GM19351 (cell line): ENCODE results near the gene SEMA3E.

Experiments used
- ATAC-seq: cut with Tn5 transposase; IDR thresholded peaks from one replicate; pipeline ENCODE4 v1.9.1; 2021; ENCODE audit warnings: mild to moderate bottlenecking, moderate library complexity; ENCODE audit not compliant: unreplicated experiment

SEMA3E gene

DNA sequence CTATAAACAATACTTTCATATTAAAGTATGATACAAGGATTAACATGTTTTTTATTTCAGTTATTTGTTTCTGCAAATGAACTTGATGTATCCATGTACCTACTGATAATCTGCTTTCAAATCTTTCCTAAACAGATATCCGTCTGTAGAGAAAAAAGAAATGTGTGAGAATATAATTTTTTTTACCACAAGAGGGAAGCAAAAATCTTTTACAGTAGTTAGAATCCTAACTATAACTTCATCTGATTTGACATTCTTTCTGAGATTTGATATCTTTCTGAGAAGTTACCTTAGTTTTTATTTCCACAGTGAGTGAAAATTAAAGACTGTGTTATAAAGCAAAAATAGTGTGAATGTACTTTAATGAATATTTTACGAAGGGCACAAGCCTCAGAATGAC lies 282.3 kb downstream of the SEMA3E start:
- ATAC-seq, result no peak

DNA sequence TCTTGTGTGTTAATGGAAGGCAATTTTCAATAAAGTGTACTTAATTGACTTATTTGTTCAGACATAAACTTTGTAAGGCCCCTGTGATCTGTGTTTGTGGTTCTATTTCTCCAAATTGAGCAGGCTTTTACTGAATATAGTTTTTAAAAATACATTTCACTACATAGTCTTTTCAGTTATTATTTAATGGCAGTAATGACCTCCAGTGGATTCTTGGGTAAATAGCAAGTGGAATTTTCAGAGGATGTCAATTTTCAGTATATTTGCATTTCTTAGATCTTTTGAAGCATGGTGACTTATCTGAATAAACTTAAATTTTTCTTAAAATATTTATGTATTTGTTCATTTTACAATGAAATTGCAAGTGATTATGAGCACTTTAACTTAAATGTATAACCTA lies 283.2 kb downstream of the SEMA3E start:
- no peak for ATAC-seq

DNA sequence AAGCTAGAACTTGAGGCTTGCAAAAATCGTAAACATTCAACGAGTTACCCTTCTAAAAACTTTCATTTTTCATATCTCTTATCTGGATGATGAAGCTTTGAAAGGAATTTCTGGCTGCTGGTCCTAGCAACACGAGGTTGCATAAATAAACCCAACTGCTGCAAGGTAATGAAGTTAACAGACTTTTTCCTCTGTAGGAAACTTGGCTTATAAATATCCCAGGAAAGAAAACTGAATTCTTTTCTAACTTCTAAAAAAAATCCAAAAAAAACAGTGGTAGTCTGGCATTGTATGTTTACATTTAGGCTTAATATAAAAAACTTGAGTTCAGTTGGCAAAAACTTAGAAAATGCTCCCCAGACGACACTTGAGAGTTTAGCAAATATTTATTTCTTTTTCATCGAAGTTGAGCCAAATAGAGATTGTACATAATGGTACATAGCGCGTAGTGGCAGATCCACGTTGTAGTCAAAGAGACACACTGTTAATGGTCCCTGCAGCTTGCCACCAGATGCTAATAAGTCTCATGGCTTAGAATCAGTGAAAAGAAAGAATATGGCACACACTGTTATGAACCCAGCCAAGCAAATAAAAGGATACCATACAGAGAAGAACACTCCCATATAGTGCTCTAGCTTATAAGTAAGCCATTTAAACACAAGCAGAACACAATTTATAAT lies 285.9 kb downstream of the SEMA3E start:
- ATAC-seq, result no peak

DNA sequence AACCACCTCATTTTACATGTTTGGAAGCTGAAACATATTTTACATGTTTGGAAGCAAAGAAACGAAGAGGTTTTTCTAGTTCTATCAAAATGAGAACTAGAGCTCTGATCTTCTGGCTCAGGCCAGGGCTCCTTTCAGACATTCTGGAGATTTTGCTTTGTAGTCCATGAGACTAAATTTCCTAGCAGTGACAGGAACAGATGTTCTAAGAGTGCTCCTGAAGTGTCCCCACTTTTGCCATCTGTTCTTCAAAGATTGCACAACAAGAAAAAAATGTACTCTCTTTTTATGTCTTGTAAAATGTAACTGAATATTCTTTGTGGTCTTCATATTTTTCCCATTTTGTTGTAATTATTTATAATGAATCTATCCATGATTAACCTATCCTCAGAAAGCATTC lies 289.8 kb downstream of the SEMA3E start:
- no peak for ATAC-seq

DNA sequence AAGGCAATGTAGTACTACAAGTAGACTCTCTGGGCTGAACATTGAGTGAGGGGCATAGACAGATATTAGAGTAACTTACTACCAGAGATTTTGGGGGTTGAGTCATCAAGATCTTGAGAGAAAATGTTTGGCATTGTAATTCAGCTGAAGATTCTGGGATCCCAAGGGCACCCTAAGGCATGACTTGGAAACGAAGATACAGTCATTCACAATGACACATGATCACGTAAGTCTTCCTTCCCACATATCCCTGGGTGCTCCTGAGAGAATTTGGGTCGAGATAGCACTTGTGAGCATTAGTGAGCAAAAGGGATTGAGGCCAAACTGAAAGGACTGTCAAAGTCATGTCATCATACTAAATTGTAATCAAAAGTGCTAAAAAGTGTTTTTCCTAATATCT lies 293.8 kb downstream of the SEMA3E start:
- no peak for ATAC-seq

DNA sequence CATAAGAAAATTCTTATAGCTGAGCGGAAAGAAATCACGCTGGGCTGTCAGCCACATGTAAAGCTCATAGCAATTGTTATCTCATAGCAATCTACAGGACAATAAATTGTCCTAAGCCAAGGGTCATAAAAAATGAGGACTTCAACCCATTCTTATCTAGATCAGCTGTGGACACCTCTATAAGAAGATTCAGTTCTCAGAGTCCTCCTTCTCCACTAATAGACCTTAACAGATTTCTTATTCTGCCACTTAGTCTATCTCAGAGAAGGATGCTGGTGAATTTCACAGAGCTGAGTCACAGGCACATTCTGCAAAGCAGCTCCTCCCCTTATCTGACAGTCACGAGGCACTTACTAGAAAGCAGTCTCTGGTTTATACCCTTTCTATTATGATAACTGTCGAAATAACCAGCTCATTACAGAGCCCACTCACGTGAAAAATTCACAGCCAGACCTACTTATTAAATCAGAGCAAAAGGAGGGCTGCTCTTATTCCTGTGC lies 300.9 kb downstream of the SEMA3E start:
- ATAC-seq, result no peak

DNA sequence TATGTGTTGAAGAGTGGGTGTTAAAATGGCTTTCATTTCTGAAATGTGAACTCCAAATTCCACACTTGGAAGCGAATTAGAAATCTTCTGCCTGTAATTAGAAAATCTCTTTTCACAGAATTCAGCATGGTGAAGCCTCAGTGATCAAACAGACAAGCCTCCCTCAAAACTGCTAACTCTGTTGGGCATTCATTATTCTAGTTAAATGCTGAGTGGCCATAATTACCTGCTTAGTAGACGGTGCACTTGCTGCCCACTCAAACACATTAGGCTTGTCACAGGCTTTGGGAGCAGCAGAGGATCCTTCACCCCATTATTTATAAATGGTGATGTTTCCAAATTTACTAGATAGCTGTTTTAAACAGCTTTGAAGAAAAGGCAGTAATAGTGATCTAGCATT lies 309.0 kb downstream of the SEMA3E start:
- ATAC-seq, result no peak

DNA sequence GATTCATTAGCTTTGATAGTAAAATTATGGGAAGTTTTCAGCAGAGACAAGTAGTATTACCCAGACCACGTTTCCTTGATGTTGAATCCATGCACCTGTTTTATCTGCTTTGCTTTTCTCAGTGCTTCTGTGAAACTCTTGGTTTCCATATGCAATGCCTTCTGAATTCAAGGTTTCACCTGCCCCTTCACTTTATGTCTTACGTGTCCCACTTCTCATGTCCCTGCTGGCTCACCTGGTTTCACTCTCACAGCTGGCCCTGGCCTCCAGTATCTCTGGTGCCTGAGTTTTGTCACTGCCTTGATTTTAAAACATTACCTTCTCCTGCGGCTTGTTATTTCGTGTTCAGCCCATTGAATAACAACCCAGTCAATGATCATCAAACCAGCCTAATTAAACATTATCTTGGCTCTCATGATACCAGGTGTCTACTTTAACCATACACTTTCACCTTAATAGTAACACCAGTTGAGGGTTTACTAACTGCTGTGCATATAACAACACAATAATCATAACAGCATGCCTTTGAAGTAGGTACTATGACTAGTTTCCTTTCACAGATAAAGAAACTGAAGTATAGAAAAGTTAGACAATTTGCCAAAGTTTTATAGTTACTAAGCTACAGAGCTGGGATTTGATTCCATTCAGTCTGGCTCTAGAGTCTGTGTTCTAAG lies 310.5 kb downstream of the SEMA3E start:
- ATAC-seq, result no peak

DNA sequence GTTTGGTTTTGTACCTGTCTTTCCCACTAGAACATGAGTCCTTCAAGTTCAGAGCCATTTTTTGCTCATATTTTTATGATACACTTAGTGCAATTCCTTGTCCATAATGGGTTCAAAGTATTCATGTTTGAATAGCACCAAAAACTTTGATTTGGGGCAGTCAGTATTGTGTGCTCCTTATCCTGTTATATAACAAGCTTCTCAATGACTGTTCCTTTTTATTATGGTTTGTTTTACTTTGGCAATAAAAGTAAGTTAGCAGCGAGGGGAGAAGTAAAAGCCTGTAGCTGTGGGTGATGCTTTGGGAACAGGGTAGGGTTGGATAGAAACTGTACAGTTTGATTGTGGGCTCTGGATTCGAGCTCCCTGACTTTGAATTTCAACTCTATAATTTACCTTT lies 311.9 kb downstream of the SEMA3E start:
- no peak for ATAC-seq

DNA sequence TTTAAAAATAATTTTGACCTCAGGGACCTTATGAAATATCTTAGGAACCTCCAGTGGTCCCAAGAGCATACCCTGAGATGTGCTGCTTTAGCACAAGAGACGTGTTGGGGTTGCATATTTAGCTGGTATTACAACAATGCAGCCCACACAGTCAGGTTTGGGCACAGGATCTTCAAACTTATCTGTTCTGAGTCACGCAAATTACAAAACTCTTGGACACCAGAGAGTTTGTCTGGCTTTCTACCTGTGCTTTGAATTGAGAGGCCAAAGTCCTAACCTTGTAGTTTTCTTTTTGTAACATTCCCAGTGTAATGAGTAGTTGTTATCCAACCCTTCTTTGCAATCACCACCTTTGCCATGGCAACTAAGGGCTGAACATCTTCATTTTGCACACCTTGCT lies 322.7 kb downstream of the SEMA3E start:
- no peak for ATAC-seq

DNA sequence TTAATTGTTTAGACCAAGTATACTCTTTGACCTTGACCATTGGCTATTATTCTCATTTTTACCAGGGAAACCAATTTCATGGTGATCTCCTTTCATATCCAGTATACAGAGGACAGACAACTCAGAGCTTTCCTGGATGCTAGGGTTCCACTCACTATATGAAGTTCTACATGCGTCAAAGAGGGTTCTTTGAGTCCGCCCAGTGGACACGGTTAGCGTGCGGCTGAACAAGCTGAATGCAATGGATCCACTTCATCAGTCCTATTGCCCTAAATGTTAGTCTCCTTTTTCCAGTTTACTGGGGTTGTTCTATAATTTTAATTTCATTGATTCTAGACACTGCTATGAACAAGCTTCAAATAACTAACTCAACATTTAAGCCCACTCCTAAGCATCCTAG lies 323.9 kb downstream of the SEMA3E start:
- no peak for ATAC-seq

DNA sequence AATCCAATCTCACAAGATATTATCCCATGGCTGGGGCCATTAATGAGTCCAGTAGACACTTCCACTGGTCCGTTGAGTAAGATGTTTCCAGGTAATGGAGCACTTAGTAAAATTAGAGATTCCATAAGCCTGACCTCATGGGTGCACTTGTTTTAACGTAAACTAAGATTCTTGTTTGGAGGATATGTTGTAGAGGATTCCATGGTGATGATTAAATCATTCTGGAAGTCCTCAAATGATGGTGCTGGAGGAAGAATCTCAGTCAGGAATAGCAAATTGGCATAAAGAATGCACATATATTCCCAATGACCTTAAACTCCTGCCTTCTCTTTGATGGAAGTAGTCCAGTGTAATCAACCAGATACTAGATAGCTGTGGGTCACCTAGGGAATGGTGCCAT lies 324.3 kb downstream of the SEMA3E start:
- no peak for ATAC-seq

DNA sequence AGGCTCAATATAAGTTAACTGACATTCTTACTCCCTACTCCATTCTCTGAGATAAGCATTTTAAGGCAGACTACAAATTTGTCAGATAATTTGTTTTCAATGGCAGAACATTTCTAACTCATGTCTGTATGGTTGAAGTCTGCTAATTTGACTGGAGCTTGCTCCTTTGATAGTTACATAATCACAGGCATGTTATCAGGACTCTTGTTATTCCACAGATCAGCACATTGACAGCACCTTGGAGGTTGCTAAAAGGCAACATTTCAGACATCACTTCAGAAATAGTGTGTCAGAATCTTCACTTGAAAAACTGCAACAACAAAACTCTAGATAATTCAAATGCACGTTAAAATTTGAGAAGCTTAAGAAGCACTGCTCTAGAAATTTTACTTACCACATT lies 327.9 kb downstream of the SEMA3E start:
- no peak for ATAC-seq

DNA sequence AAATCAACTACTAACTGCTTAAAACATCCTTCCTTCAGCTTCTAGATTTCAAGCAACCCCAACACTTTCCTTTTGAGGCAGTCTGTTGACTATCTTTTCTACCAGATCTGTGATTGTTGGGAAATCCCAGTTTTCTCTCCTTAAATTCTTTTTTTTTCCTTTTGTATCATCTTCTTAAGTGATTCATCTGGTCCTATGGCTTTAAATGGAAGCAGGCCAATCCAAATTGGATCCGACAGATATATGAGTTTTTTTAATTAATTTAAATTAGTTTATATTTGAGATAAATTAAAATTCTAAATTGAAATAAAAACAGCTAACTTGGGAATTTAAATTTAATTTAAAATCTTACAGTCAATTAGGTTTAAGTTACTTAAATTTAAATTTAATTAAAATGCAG lies 335.0 kb downstream of the SEMA3E start:
- no peak for ATAC-seq
